Measurements from ENCODE around the gene CALML3. TPM values are rescaled to one million over a fixed set of nuclear protein-coding genes. Genes with fewer than 3 reads are reported as not detected.

Gene CALML3
- total RNA-seq, 1 experiment from 2014 or later = not detected

DNA sequence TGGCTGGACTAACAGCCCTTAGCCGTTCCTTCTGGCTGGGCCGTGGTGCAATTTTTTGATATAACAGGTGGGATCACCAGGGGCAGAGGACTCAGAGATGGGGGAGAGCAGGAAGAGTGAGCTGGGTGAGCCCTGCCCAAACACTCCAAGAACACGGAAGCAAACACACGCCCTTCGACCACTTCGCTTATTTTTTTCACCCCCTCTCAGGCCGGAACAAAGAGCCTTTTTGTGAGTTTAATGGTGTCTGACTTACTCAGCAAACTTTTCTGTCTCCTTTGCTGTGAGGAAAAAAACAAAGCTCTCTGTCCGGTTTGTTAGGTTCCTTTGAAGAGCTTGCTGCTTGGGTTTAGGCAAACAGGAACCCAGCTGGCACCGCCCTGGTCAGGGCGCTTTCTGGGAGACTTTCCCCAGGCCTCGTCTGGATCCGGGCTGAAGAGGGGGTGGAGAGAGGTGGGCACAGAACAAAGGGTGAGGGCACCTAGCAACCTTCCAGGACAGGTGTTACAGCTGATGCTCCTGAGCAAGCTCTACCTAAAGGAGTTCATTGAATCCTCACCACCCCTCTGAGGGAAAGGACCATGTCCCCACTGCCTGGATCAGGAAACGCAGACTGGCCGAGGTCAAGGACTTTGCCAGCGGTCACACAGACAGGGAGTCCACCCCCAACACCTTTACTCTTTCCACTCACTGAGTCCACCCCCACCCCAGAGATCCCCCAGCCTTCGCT is 23.3 kb downstream of the CALML3 start:
- in situ Hi-C loops (cut with HindIII; ENCODE audit: low pct_unique_long_range_greater_than_20kb, low sequenced_read_pairs) = no loop called here
- BruUV-seq (replicated peaks) = no TSS peak
- POLR2A ChIA-PET = interaction anchor here (0.5 kb wide), 1 partner anchor 65 kb away, joined by 3 read pairs; no protein-coding TSS in a partner anchor
- CTCF ChIA-PET = interaction anchor here (0.6 to 0.7 kb wide), 2 partner anchors 35 to 771 kb away, joined by 3 read pairs; no protein-coding TSS in a partner anchor
- Histone ChIP-seq H3K4me3 (ENCODE audit: low read depth in 2 of 2, low read length in 2 of 2) (peak overlapping the region; percentile 20 to 28; a peak in 3 of 4 replicates), H3K9me3 (ENCODE audit: control insufficient read depth, insufficient read depth, low read depth, low read length) (no peaks in the 10 kb centered on the region), H3K4me1 (ENCODE audit: control insufficient read depth, insufficient read depth, low read length) (peaks cover 32% of the 10 kb centered on the region), H3K27ac (ENCODE audit: low read length) (peak overlapping the region; percentile 78), H3K27me3 (ENCODE audit: control insufficient read depth, insufficient read depth, low read length) (no peaks in the 10 kb centered on the region), H3K36me3 (ENCODE audit: control insufficient read depth, insufficient read depth, low read length) (no peaks in the 10 kb centered on the region)
- intact Hi-C loops (cut with micrococcal nuclease; ENCODE audit: unreplicated experiment) = no loop called here
- ATAC-seq (peak; percentile 46), DNase-seq (ENCODE audit: low read depth, low spot score) (no peak)
- TF ChIP-seq TCF7L2 (IDR thresholded peaks at IDR 0.05; ENCODE audit: low read depth, low read length) (no peak), POLR2AphosphoS5 (IDR thresholded peaks at IDR 0.05; ENCODE audit: low read depth, low read length) (no peak), SIN3A (IDR thresholded peaks at IDR 0.05; ENCODE audit: borderline replicate concordance, insufficient read depth, low read depth, low read length) (no peak)
- TF ChIP-seq, protein P1, sequence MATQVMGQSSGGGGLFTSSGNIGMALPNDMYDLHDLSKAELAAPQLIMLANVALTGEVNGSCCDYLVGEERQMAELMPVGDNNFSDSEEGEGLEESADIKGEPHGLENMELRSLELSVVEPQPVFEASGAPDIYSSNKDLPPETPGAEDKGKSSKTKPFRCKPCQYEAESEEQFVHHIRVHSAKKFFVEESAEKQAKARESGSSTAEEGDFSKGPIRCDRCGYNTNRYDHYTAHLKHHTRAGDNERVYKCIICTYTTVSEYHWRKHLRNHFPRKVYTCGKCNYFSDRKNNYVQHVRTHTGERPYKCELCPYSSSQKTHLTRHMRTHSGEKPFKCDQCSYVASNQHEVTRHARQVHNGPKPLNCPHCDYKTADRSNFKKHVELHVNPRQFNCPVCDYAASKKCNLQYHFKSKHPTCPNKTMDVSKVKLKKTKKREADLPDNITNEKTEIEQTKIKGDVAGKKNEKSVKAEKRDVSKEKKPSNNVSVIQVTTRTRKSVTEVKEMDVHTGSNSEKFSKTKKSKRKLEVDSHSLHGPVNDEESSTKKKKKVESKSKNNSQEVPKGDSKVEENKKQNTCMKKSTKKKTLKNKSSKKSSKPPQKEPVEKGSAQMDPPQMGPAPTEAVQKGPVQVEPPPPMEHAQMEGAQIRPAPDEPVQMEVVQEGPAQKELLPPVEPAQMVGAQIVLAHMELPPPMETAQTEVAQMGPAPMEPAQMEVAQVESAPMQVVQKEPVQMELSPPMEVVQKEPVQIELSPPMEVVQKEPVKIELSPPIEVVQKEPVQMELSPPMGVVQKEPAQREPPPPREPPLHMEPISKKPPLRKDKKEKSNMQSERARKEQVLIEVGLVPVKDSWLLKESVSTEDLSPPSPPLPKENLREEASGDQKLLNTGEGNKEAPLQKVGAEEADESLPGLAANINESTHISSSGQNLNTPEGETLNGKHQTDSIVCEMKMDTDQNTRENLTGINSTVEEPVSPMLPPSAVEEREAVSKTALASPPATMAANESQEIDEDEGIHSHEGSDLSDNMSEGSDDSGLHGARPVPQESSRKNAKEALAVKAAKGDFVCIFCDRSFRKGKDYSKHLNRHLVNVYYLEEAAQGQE (IDR thresholded peaks at IDR 0.05; ENCODE audit: insufficient read depth in 1 of 2, low read depth in 2 of 2, low read length in 1 of 2) = no peak
- TF ChIP-seq, protein P2, sequence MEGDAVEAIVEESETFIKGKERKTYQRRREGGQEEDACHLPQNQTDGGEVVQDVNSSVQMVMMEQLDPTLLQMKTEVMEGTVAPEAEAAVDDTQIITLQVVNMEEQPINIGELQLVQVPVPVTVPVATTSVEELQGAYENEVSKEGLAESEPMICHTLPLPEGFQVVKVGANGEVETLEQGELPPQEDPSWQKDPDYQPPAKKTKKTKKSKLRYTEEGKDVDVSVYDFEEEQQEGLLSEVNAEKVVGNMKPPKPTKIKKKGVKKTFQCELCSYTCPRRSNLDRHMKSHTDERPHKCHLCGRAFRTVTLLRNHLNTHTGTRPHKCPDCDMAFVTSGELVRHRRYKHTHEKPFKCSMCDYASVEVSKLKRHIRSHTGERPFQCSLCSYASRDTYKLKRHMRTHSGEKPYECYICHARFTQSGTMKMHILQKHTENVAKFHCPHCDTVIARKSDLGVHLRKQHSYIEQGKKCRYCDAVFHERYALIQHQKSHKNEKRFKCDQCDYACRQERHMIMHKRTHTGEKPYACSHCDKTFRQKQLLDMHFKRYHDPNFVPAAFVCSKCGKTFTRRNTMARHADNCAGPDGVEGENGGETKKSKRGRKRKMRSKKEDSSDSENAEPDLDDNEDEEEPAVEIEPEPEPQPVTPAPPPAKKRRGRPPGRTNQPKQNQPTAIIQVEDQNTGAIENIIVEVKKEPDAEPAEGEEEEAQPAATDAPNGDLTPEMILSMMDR (IDR thresholded peaks at IDR 0.05) = no peak

DNA sequence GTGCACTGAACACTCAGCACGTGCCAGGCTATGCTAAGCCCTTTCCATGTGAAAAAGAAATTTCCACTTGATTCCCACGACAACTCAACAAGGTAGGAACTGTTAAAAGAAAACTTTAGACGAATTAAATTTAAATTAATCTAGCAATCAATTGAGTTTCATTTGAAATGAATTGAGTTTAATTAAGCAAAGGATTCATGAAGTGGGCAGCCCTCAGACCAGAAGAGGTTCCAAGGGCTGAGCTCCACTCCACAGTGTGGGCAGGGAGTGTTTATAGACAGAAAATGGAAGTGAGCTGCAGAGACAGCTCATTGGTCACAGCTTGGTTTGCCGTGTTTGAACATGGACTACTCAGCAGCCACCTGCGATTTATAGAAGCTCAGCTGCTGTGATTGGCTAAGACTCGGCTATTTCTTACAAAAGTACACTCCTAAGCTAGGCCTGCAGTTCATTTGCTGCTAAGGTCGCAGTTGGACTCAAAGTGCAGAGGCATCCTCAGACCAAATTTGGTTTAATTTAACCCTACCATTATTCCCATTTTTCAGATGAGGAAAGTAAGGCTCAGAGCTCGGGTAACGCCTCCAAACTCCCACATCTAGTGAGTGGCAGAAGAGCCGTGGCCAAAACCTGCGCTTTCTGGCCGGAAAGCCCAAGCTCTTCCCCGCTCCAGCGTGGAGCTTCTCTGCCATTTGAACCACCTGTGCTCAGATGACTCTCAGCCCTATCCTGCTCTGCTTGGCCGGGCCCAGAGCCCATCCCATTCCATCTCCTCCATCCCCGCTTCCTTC is 24.9 kb downstream of the CALML3 start:
- DNase-seq (ENCODE audit: low read depth, low spot score) (no peak), ATAC-seq (no peak)
- Histone ChIP-seq H3K27ac (ENCODE audit: low read length) (peak overlapping the region; percentile 39; the same call in 1 of the 2 replicates), H3K27me3 (ENCODE audit: control insufficient read depth, insufficient read depth, low read length) (no peaks in the 10 kb centered on the region), H3K9me3 (ENCODE audit: control insufficient read depth, insufficient read depth, low read depth, low read length) (no peaks in the 10 kb centered on the region), H3K4me1 (ENCODE audit: control insufficient read depth, insufficient read depth, low read length) (peaks cover 37% of the 10 kb centered on the region), H3K36me3 (ENCODE audit: control insufficient read depth, insufficient read depth, low read length) (no peaks in the 10 kb centered on the region), H3K4me3 (ENCODE audit: low read depth in 2 of 2, low read length in 2 of 2) (no peak overlapping the region)
- TF ChIP-seq, protein P1 (IDR thresholded peaks at IDR 0.05; ENCODE audit: insufficient read depth in 1 of 2, low read depth in 2 of 2, low read length in 1 of 2) = no peak
- TF ChIP-seq SIN3A (IDR thresholded peaks at IDR 0.05; ENCODE audit: borderline replicate concordance, insufficient read depth, low read depth, low read length) (no peak), POLR2AphosphoS5 (IDR thresholded peaks at IDR 0.05; ENCODE audit: low read depth, low read length) (no peak), TCF7L2 (IDR thresholded peaks at IDR 0.05; ENCODE audit: low read depth, low read length) (no peak)
- TF ChIP-seq, protein P2 (IDR thresholded peaks at IDR 0.05) = no peak
- in situ Hi-C loops (cut with HindIII; ENCODE audit: low pct_unique_long_range_greater_than_20kb, low sequenced_read_pairs) (no loop called here), intact Hi-C loops (cut with micrococcal nuclease; ENCODE audit: unreplicated experiment) (no loop called here)
- POLR2A ChIA-PET = interaction anchor here (0.7 kb wide), 1 partner anchor 27 kb away, joined by 3 read pairs; no protein-coding TSS in a partner anchor
- CTCF ChIA-PET = interaction anchor here (0.7 kb wide), 1 partner anchor 9 kb away, joined by 3 read pairs; no protein-coding TSS in a partner anchor
- no TSS peak for BruUV-seq (replicated peaks)
